GM19328 (cell line): ENCODE measurements around the gene ADRA2C.

Source experiments
- ATAC-seq: cut with Tn5 transposase; IDR thresholded peaks from one replicate; pipeline ENCODE4 v1.9.1; 2021; ENCODE audit warnings: mild to moderate bottlenecking, moderate library complexity; ENCODE audit not compliant: unreplicated experiment

ADRA2C gene

DNA sequence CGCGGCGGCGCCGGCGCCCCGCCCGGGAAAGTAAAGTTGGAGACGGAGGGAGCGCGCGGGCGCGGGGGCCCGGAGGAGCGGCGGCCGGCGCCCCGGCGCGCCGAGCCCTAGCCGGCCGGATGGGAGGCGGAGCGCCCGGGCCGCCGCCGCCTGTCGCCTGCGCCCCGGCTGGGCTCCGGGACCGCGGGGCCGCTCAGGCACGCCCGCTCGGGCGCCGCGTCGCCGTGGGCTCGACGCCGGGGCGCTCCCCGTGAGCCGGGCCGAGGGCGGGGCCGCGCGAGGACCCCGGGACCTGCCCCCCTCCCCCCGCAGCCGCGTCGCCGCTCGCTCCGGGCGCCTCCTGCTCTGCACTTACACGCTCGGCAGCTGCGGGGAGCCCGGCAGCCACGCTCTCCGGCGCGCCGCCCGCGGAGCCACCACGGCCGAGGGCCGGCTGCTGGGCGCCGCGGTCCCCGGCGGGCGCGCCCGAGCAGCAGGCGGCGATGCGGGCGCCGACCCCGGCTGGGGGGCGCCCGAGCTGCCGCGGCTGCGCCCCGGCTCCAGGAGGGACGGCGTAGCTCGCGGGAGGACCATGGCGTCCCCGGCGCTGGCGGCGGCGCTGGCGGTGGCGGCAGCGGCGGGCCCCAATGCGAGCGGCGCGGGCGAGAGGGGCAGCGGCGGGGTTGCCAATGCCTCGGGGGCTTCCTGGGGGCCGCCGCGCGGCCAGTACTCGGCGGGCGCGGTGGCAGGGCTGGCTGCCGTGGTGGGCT lies at the start of gene ADRA2C:
Gene ADRA2C, plus strand, starts transcription at position 350 of the 749 bp plus-strand sequence. Its CDS starts 222 bp downstream, at position 572.
- ATAC-seq = no peak

DNA sequence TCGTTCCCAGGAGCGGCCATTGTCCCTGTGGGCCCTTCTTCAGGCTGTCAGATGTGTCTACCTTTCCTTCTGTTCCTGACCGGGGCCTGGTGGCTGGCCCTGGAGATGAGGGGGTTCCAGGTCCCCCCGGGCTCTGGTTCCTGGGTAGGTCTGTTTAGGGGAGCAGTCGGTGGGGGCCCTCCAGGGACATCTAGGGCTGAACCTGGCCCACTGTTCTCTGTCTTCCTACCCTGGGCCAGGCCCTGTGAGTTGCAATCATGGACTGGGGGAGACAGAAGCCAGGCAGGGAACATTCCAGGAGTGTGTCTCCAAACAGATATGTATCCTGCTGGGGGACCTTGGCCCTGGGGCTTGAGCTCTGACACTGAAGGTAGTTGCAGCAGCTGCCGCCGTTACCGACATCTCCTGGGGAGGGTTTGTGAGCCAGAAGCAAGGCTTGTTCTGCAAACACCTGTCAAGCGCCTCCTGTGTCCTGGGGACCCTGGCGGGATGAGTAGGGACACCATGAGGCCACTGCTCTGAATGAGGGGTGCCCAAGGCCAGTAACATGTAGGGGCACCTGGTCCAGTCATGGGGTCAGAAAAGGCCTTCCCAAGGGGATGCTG lies 49.5 kb upstream of the ADRA2C start:
- ATAC-seq = no peak

DNA sequence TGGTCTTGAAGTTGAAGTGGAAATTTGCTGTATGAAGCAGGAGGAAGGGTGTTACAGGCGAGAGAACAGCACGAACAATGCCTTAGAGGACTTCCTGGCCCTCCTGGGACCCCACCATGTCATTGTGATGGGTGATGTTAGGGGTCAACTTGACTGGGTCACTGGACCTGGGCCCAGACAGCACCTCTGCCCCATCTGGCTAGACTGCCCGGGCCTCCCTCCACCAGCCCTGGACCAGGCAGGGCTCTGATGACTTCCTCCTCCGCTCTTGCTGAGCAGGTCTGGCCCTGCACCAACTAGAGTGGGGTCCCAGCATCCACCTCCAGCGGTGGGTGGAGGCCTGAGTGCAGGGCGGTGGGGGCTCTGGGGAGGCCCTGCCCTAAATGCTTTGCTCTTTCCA lies 48.9 kb upstream of the ADRA2C start:
- no peak for ATAC-seq

DNA sequence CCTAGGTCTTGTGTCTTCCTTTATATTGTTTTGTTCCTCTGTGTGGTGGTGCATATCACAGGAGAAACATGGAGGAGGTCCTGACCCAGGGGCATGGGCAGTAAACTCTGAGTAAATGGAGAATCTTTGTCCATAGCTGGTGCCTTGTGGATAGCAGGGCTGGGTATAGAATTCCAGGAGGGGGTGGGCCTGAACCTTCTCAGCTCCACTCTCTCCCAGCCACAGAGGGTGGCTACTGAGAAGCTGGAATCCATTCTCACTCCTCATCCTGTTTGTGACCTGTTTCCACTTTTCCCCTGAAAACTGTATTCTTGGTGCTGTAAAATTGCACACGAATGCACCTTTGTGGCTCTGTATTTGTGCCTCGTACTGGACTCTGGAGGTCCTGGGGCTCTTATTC lies 47.7 kb upstream of the ADRA2C start:
- no peak for ATAC-seq

DNA sequence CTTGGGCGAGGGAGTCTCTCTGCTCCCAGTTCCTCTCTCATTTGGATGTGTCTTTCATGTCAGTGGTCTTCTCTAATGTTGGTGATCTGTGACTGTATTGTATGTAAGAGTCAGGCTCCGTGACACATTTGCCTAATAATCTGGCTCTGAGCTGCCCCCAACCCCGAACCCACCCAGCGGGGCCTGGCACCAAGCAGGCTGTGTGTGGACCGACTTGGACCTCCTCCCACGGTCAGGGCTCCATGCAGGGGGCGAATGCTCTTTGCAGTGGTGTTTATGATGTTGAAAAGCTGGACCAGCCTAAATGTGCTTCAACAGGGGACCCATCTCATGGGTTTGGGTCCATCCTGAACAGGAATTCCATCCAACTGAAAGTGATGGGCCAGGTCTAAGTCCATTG lies 47.0 kb upstream of the ADRA2C start:
- ATAC-seq = no peak

DNA sequence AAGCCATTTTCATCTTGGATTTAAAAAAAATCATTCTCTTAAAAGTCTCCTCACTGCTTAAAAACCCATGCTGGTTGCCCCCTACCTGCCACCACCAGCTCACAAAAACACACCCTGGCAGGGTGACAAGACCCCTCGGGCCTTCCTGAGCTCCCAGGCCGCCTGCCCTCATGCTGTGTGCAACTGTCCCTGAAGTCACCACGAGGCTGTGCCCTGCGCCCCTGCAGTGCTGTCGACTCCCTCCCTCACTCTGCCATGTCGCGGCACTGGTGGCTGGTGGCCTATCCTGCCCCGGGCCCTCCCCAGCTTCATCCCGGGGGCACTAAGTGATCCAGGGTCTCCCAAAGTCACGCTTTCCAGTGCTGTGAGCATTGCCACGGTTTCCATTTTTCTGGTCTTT lies 46.3 kb upstream of the ADRA2C start:
- no peak for ATAC-seq

DNA sequence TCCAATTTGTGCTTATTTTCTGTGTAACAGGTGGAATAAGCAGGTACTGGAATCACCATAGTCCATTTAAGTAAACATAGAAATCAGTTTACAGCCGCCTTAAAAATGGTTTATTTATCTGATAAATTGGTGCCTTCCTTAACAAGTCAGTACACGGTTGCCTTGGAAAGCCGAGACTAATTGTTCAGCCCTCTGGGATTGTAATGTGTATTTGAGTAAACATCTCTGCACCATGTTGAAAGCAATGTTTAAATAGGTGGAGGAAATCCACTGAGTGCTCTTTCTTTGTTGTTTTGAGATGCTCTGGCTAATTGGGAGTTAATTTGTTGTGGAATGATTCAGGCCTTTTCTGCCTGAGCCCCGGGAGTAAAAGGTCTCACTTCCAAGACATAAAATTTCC lies 45.7 kb upstream of the ADRA2C start:
- no peak for ATAC-seq

DNA sequence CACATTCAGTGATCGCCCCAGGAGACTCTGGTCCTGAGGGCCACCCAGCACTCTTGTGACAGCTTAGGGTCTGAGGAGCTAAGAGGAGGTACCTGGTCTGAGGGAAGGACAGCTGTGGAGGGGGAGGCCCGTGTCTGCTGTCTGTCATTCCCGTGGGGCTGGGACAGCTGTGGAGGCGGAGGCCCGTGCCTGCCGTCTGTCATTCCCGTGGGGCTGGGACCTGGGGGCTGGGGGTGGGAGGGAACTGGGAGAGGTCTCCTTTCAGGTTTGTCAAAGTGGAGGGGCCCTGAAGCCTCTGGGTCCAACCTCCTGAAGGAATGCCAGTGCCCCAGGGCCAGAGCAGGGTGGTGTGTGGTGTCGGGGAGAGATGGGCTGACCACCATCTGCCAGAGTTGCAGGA lies 45.0 kb upstream of the ADRA2C start:
- no peak for ATAC-seq

DNA sequence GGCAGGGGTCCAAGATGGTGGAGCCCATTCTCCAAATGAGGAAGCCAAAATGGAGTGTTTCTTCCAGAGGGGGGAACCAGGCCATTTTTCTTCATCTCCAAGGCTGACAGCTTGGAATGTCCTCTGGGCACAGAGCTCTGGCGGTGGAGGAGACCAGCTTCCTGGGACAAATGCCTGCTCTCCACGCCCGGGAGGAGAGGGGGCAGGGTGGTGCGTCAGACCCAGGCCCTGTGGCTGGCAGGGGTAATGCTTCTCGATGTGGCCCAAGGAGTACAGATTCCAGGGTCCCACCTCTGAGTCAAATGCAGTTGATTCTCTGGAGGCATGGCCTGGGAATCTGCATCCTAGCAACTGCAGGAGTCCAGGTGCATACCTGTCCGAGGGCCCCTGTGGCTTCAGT lies 44.6 kb upstream of the ADRA2C start:
- ATAC-seq = no peak

DNA sequence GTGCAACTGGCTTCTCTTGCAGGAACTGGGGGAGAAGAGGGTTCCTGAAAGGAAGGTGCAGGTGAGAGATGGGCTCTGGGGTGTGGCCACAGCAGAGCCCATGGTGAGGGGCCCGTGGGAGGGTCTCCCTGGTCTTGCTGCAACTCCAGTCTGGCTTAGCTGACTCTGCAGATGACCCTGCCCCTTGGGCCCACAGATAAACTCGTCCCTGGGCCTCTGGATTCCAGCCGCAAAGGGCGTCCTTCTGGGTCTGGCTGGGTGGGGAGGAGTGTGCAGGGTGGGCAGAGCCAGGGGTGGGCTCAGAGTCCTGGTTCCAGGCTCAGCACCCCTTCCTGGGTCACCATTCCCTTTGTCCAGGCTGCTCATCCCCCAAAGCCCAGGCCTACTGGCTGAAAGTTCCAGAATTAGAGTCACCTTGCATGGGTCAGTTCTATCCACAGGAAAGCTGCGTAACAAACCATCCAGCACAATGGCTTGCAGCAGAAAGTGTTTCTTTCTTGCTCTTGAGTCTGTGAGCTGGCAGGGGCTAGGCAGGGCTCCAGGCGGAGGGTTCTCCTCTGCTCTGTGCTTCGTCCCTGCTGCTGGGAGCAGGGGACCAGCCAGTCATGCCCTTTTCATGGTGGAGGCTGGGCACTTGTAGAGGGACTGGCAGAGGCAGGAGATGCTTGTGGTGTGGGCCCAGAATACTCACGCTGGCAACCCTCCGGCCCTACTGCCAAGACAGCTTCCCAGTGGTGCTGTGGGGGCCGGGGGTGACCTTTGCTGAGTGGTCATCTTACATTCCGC lies 43.5 kb upstream of the ADRA2C start:
- no peak for ATAC-seq

DNA sequence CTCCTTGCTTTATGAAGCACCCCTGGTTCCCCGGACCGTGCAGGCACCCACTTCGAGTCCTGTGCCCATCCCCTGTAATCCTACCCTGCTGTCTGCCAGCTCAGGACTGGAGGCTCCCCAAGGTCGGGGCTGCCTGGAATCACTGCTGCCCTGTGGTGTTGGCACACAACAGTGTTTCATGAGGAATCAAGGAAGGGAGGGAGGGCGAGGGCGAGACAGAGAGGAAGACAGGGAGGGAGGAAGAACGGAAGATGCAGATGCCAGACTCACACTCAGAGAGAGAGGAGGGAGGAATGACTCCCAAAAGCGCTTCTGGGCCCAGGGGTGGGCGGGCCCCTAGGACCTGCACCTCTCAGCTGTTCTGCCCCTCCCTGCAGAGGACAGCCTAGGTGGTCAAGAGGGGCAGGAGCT lies 42.9 kb upstream of the ADRA2C start:
- no peak for ATAC-seq

DNA sequence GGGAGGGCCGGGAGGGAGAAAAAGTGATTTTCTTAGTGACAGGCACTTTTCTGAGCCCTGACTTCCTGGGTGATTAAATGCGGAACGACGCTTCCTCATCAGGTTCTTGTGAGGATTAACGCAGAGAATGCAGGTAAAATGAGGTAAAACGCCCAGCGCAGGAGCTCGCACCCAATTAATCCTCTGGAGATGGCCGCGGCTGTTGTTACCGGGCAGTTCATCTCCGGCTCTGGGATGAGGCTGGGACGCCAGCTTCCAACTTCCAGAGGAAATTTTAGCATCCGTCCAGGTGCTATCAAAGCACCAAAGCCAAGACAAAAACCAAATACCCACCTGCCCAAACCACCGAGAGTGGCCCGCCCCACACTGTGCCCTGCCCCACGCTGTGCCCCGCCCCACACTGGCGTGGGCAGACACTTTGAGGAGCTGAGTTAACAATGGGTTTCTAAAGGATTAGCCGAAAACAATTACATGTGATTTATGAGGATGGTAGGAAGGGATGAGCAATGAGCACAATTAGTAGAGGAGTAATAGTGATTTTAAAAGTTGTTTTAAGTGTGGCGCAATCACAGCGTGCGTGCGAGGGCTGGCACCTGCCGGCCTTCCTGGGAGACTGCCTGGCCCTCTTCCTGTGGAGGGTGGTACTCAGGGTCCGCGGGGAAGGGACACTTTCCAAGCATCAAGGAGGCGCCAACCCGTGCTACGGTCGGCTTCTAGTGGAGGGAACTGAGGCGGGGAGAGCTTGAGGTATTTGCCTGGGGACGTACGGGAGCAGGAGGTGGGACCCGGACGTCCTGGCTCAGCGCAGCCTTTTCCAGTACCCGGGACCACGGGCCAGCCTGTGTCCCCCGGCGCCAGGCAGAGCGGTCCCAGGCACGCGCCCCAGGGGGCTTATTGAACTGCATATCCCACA lies 41.6 kb upstream of the ADRA2C start:
- ATAC-seq = no peak

DNA sequence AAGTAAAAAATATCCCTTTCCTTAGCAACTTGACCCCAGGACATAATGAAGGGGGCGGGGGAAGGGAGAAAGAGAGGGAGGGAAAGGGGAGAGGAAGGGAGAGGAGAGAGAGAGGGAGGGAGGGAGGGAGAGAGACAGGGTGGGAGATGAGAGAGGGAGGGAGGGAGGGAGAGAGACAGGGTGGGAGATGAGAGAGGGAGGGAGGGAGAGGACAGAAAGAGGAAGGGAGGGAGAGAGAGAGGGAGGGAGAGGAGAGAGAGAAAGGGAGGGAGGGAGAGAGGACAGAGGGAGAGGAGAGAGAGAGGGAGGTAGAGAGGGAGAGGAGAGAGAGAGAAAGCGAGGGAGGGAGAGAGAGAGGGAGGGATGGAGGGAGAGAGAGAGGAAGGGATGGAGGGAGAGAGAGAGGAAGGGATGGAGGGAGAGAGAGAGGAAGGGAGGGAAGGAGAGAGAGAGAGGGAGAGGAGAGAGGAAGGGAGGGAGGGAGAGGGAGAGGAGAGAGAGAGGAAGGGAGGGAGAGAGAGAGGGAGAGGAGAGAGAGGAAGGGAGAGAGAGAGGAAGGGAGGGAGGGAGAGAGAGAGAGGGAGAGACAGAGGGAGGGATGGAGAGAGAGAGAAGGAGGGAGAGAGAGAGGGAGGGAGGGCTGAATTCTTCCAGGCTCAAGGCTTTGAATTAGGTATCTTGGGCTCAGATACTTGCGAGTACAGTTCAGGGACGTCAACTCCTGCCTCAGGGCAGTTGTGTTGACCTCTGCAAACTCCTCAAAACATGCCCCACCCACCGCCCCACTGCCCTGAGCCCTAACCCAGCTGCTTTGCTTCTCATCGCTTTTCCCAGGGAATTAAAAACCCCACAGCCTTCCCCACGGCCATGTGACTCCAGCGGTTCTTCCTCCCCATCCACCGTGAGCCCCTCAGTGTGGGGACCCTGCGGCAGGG lies 40.0 kb upstream of the ADRA2C start:
- ATAC-seq = no peak

DNA sequence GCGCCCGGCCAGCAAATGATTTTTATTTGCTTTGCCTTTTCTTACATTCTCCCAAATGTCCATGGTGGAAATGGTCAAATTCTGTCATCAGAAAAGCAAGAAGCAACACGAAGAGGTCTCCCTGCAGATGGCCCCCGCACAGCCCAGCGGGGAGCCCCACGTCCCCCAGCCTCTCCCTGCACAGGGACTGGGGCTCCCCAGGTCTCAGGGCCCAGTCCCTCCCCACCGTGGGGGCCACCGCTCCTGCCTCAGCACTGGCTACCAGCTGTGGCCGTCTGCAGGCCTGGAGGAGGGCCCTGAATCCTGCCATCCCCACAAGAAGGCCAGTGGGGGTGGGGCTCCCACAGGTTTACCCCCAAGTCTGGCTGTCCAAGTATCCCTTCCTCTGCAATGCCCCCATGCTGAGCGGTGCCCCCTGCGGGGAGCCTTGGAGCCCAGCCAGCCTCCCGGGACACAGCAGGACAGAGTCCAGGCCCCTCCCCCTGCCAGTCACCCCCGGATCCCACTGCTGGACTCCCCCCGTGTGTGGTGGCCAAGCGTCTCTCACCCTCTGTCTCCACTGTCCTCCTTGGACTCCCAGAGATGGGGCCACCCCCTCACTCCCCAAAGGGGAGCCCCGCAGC lies 38.2 kb upstream of the ADRA2C start:
- no peak for ATAC-seq

DNA sequence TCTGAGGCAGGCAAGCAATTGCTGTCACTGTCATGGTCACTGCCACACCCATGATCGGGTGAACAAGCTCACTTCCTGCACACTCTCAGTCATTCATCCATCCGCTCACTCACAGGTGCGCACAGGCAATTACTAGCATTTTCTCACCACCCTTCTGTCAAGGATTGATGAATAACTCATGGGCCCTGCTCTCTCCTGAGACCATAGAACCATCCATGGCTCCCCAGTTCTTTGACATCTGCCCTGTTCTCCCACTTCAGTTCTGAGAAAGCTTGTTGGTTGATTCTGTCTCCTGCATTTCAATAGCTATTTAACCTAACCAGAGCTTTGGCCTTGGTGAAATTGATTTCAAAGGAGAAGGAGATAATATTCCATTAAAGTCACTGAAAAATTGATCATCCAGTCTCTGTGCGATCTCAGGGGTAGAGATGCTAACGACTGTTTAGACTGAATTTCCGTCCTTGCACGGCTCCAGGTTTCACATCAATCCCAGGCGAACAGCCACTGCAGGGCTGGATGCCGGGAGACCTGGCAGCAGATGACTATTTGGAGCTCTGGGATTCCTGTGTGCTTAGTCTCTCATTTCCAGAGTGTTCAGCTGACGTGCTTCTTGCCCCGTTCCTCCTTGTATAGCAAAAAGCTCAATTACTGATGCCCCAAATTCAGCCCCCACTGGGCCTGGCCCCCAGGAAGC lies 36.9 kb upstream of the ADRA2C start:
- no peak for ATAC-seq

DNA sequence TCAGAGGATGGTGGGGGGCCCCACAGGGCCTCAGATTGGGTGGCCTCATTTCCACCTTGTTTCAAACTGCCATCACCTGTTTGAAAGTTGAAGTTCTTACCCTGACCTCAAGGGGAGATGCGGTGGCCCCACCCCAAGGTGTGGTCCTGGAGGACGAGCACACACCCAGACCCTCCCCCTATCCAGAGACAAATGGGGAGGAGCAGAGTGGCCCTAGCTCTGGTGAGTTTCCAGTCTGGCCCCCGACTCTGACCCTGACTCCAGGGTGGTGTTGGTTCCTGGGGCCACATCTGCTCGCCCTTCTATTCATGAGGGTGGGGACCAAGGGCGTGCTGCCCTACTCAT lies 36.3 kb upstream of the ADRA2C start:
- ATAC-seq = no peak

DNA sequence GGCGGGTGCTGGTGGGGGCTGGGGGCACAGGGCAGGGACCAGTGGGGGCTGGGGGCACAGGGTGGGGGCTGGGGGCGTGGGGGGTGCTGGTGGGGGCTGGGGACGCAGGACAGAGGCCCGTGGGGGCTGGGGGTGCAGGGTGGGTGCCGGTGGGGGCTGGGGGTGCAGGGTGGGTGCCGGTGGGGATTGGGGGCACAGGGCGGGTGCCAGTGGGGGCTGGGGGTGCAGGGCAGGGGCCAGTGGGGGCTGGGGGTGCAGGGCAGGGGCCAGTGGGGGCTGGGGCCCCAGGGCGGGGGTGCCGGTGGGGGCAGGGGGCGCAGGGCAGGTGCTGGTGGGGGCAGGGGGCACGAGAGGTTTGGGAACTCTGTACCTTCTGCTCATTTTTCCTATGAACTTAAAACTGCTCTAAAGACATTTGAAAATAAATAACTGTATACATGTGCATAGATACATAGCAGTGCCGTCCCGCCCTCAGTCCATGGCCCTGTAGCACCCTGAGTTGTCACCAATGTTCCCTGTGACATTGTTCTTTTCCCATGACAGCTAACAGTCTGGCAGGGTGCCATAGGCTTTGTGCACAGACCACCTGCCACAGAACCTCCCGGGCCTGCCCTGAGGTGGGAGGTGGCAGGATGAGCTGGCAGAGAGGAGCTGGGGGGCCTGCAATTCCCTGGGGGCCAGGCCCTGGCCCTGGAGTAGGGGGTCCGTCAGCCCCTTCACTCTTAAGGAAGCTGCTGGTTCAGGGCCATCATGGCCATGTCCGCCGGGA lies 35.6 kb upstream of the ADRA2C start:
- ATAC-seq = no peak
